Motor neuron (in vitro differentiated cells): ENCODE measurements around the gene ATXN2L. TPM values are rescaled to one million over a fixed set of nuclear protein-coding genes. Genes with fewer than 3 reads are reported as not detected.

Source experiments
- ATAC-seq, 8 experiments: fragments of 200-7000 bp; cut with Tn5 transposase; replicated peaks in 6 of 8; 2 replicates each; pipeline ENCODE4 v1.8.0; 2021; ENCODE audit warnings: mild to moderate bottlenecking in 8 of 8, moderate library complexity in 8 of 8
- H3K27ac ChIP-seq, 2 donors: fragments of 250-450 bp; sonication (Bioruptor Pico); 2 replicates each; pipeline ENCODE4 v1.9.0; 2021; ENCODE audit warnings: antibody characterized with exemption in 2 of 2, mild to moderate bottlenecking in 2 of 2, moderate library complexity in 1 of 2
- H3K4me1 ChIP-seq, 2 donors: fragments of 250-450 bp; sonication (Bioruptor Pico); replicated peaks in 1 of 2; 2 replicates each; pipeline ENCODE4 v1.6.1; 2021; ENCODE audit warnings: antibody characterized with exemption in 2 of 2, mild to moderate bottlenecking in 2 of 2, moderate library complexity in 1 of 2
- H3K4me3 ChIP-seq, 5 donors: fragments of 250-450 bp; sonication (Bioruptor Pico); 2 replicates each; pipeline ENCODE4 v1.9.0; 2021; ENCODE audit warnings: antibody characterized with exemption in 5 of 5, mild to moderate bottlenecking in 5 of 5, moderate library complexity in 4 of 5
- WGBS, 10 experiments: fragments of 450-650 bp; shearing (Covaris generic); methylation state at CpG; one replicate each; pipeline ENCODE4 v1.0.0; 2022; 5-methylcytosine and 5-hydroxymethylcytosine counted together
- in situ Hi-C, 9 experiments: fragments of 400-800 bp; cut with MboI; loops; one replicate each; pipeline ENCODE4 v1.15.0; 2021; ENCODE audit warnings: low sequenced_read_pairs in 9 of 9, low pct_unique_long_range_greater_than_20kb in 2 of 9; ENCODE audit not compliant: unreplicated experiment in 9 of 9
- total RNA-seq, 8 experiments: library from RNA; unstranded; fragments of 300-600 nt; gene quantifications; 2 replicates each; pipeline versions ENCODE4 v1.2.3 to v1.2.4, GENCODE V29; 2022

Gene ATXN2L
- total RNA-seq, 8 experiments from 2014 or later = 30.4 to 129 (median 57.4) TPM

DNA sequence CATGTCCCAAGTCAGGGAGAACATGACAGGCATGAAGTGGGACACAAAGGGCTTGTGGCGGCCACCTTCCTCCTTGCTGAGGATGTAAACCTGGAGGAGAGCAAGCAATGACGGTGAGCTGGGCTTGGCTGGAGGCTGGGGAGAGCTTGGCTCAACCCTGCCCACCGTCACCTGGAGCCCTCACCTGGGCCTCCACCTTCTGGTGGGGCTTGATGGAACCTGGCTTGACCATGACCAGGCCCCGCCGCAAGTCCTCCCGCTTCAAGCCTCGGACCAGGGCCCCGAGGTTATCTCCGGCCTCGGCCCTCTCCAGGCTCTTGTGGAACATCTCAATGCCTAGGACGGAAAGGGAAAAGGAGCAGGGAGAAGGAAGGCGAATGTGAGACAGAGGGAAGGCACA lies 21.0 kb downstream of the ATXN2L start:
- Histone ChIP-seq H3K4me3 (no peak overlapping the region), H3K4me1 (peaks cover 9 to 11% of the 10 kb centered on the region in 2 donors), H3K27ac (no peak overlapping the region)
- WGBS, 10 experiments = 80 to 100% (median 95%) methylated on average over 1 to 7 of the region's 12 CpGs; no CpG with 5 or more reads in 5 of the 10 experiments
- in situ Hi-C loops = no loop called here
- ATAC-seq = no peak

DNA sequence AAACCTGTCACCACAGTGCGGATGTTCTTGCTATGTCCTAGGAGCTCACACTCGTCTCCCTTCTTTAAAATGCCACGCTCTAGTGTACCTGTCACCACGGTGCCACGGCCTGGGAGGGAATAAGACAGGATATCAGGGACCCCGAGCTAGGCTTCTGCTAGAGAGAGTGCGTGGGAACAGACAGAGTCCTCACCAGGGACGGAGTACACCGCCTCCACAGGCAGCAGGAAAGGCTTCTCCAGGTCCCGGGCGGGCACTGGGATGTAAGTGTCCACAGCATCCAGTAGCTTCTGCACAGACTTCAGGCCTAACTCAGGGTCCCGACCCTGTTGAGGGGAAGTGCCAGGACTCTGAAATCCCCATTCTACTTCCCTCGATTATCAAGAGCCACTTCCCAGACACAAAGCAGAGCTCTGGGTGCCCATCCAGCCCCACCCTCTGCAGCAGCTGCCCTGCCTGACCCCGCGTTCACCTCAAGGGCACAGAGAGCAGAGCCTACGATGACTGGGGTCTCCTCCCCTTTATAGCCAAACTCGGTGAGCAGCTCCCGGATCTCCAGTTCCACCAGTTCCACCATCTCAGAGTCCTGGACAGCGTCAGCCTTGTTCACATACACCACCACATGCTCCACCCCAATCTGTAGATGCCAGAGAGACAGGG lies 21.6 kb downstream of the ATXN2L start:
- no peak for ATAC-seq
- H3K4me3 ChIP-seq = no peak overlapping the region
- WGBS, 10 experiments = 78 to 91% (median 83%) methylated on average over 3 to 8 of the region's 19 CpGs; no CpG with 5 or more reads in 6 of the 10 experiments
- no peak overlapping the region for H3K27ac ChIP-seq
- in situ Hi-C loops = no loop called here
- H3K4me1 ChIP-seq = peaks cover 9 to 11% of the 10 kb centered on the region in 2 donors

DNA sequence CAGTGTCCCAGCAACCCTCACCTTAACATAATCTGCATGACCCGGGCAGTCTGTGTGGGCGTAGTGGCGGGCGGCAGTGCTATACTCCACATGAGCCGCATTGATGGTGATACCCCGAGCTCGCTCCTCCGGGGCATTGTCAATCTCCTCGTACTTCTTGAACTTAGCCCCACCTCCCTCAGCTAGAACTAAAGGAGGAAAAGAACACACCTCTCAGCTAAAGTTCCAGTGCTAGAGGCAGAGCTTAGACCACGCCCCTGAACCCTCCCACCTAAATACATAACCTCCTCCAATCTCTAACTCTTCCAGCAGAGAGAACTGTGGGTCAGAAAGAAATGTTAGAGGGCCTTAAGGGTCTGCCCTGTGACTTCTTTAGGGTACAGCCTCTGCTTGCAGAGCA lies 22.5 kb downstream of the ATXN2L start:
- Histone ChIP-seq H3K27ac (no peak overlapping the region), H3K4me1 (peaks cover 9 to 11% of the 10 kb centered on the region in 2 donors), H3K4me3 (peak overlapping the region; percentile 81 to 98 (median 86))
- in situ Hi-C loops = no loop called here
- WGBS, 10 experiments = 0 to 58% (median 40%) methylated on average over 1 to 7 of the region's 10 CpGs; no CpG with 5 or more reads in 5 of the 10 experiments
- ATAC-seq = peak in 3 of 8 experiments; percentile 6 to 23 (median 14)

DNA sequence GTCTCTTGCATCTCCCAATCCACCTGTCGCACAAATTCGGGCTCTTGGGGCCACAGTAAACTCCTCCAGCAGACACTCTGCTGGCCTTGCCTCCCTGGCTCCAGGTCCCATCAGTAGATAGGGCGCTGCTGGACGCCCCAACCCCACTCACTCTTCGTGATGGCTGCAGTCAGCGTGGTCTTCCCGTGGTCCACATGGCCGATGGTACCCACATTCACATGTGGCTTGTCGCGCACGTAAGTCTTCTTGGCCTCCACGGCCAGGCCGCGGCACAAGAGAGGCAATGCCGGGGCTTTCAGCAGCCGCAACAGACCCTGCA lies 22.9 kb downstream of the ATXN2L start:
- WGBS, 10 experiments = 0 to 5% (median 0%) methylated on average over 1 to 8 of the region's 16 CpGs; no CpG with 5 or more reads in 3 of the 10 experiments
- ATAC-seq = peak in 2 of 8 experiments; percentile 2 to 4
- in situ Hi-C loops = no loop called here
- peak overlapping the region; percentile 73 to 85 for H3K27ac ChIP-seq
- H3K4me3 ChIP-seq = peak overlapping the region; percentile 81 to 98 (median 86)
- peaks cover 9 to 11% of the 10 kb centered on the region in 2 donors for H3K4me1 ChIP-seq

DNA sequence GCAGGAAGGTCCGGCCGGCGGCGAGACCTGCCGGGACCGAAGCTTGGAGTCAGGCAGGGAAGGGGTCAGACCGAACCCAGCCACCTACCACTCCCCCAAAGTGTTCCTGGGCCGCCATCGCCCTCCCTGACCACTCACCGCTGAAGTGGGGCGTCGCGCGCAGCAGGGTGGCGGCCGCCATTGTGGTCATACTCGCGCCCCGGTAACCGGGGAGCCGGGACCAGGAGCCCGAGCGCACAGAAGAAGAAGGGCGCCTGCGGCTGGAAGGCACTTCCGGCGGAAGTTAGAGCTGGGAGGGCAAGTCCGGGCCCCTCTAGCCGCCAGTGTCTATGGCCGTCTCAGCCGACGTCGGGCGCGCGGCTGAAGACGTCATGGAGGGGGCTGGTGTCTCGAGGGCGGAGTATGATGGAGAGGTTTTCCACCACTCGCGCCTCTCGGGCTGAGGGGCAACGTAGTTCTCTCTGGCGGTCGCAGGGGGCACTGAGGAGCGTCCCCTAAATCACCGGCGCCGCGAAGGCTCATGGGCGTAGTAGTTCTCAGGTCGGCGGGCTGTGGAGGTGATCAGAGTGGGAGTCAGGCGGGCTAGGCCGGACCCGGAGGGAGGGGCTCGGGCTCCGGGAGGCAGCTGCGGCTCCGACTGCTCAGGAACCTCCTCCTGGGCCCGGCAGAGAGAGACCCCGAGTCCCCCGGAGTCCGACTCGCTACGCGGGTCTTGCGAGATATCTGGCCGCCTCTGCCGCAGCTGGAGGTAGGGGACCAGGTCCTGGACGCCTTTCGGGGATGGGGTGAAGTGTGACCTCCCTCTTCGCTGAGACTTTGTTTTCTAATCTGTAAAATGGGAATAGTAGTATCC lies 23.5 kb downstream of the ATXN2L start, which contains the start of gene TUFM:
TUFM (minus strand) TSS at position 269 of the 853 bp plus-strand sequence; CDS start at position 190, 79 bp downstream.
- in situ Hi-C loops = no loop called here
- peak within 1 kb of the TSS; percentile 81 to 98 (median 86) for H3K4me3 ChIP-seq
- H3K27ac ChIP-seq = peak within 1 kb of the TSS; percentile 73 to 85
- ATAC-seq = peak; percentile 91 to 96 (median 95)
- WGBS, 10 experiments = 0 to 30% (median 0%) methylated on average over 1 to 13 of the region's 73 CpGs; no CpG with 5 or more reads in 3 of the 10 experiments
- peaks cover 9 to 11% of the 10 kb centered on the region in 2 donors for H3K4me1 ChIP-seq

DNA sequence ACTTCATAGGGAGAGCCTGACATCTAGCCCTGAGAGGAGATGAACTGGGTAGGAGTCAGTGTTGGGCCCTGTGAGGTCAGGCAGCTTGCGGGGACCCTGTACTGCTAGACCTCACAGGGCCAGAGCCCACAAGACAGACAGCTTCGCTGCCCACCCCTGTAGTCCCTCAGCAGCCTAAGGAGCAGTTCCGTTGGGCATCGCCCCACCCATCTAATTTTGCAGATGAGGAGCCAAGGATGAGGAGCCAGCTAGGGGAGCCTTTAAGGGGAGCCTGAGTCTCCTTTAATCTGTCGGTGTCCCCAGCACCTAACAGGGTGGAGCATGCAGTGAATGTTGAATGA lies 24.1 kb downstream of the ATXN2L start:
- Histone ChIP-seq H3K4me1 (peaks cover 9 to 11% of the 10 kb centered on the region in 2 donors), H3K27ac (peak overlapping the region; percentile 65 to 74), H3K4me3 (peak overlapping the region; percentile 54 to 98 (median 86))
- in situ Hi-C loops = no loop called here
- ATAC-seq = peak; percentile 1 to 6 (median 2)
- WGBS, 10 experiments = 0 to 33% (median 10%) methylated on average over 1 to 2 of the region's 5 CpGs; no CpG with 5 or more reads in 5 of the 10 experiments

DNA sequence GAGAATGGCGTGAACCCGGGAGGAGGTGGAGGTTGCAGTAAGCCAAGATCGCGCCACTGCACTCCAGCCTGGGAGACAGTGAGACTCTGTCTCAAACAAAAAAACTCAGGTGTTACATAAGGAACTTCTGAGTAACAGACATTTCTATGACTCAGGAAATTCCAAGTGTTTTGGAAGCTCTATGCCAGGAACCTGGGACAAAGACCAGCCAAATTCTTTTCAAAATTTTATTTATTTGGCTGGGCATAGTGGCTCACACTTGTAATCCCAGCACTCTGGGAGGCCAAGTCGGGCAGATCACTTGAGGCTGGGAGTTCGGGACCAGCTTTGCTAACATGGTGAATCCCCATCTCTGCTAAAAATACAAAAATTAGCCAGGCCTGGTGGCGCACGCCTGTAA lies 35.6 kb downstream of the ATXN2L start:
- in situ Hi-C loops = no loop called here
- no peak for ATAC-seq
- no peak overlapping the region for H3K4me3 ChIP-seq
- WGBS, 10 experiments = 50 to 100% (median 90%) methylated on average over 1 to 8 of the region's 8 CpGs; no CpG with 5 or more reads in 2 of the 10 experiments
- peaks cover 4 to 5% of the 10 kb centered on the region in 2 donors for H3K4me1 ChIP-seq
- H3K27ac ChIP-seq = no peak overlapping the region

DNA sequence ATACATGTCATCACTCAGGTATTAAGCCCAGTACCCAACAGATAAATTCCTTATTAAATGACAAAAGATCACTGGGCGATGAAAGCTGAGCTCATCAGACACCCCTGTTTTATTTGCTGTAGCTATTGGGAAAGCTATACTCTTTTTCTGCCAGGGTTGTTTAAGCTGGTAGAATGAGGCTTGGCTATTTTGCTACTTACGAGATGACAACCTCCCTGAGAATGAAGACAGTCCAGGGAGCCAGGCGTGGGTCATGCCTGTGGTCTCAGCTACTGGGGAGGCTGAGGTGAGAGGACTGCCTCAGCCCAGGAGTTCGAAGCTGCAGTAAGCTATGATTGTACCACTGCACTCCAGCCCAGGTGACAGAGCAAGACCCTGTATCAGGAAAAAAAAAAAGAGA lies 36.5 kb downstream of the ATXN2L start:
- Histone ChIP-seq H3K4me1 (peaks cover 4 to 5% of the 10 kb centered on the region in 2 donors), H3K27ac (no peak overlapping the region), H3K4me3 (no peak overlapping the region)
- WGBS, 10 experiments = 0 to 90% (median 78%) methylated on average over 1 to 4 of the region's 4 CpGs; no CpG with 5 or more reads in 2 of the 10 experiments
- ATAC-seq = no peak
- in situ Hi-C loops = no loop called here

DNA sequence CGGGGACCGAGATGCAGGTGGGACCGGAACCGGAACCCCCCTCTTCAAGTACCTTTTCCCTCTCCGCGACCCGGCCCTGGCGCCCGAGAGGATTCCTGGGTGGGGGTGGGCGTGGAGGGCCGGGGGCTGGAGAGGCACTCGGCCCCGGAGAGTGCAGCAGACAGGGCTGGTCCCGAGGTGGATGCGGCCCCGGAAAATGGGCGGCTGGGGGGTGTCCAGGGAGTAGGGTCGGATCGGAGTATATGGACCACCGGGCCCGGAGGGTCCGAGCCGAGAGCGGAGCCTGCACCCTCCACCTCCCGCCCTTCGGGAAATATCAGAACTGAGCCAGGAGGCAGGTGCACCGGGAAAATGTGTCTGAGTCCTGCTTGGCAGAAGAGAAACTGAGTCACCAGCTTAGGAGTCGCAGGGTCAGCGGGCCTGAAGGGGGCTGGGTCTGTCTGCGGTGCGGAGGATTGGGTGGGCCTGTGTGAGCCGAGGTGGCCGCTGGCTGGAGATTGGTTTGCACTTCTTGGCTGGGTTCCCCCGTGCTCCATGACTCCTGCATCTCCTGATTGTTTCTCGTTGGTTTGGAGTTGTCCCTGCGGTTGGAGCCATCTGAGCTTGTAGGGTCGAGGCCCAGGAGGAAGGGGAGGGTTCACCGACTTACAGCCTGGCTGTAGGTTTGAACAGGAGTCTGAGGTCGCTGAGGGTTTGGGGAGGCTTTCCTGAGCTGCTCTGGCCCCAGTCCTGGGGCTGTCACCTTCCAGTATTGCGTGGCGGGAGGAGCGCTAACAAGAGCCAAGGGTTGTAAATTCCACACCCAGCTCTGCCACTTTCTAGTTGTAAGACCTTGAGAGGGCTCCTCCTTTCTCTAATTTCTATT lies 41.4 kb downstream of the ATXN2L start:
- peak in 3 of 8 experiments; percentile 2 to 12 (median 3) for ATAC-seq
- in situ Hi-C loops = loop anchor here in 1 of 9 experiments (10.0 kb wide), 1 partner anchor 61 kb away; the partner anchor contains the start of gene RABEP2
- Histone ChIP-seq H3K4me3 (peak overlapping the region; percentile 64 to 99 (median 94)), H3K4me1 (peaks cover 10 to 14% of the 10 kb centered on the region in 2 donors), H3K27ac (peak overlapping the region; percentile 96 to 98)
- 0 to 20% (median 0%) methylated on average over 3 to 8 of the region's 42 CpGs; no CpG with 5 or more reads in 5 of the 10 experiments for WGBS, 10 experiments

DNA sequence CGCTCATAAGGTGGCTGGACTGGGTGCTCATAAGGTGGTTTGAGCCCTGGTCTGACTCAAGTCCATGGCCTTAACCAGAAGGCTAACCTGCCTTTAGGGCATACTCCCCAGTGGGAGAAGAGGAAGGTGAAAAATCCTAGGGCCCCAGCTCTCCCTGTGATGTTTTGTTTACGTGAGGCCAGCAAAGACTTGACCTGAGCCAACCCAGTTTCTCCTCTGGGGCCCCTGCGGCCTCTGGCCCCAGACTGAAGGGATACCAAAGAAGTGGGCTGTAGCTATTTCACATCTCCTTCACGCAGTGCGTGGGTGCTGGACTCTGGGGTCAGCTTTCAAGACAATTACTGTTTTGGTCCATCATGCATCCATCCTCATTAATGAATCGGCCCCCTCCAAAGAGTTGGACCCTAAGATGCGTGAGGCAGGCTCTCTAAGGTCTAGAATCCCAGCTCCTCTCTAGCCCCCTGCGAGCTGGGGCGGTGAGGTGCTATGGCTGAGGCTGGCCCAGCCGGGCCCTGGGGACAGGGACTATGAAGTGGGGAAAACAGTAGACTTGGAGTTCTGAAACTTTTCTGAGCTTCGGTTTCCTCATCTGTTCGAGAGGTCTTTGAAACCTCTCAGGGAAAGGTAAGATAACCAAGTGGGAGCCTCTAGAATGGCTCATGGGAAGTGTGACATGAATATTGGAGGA lies 42.3 kb downstream of the ATXN2L start:
- peak overlapping the region in 3 of 5 donors; percentile 64 to 99 (median 98) for H3K4me3 ChIP-seq
- in situ Hi-C loops = loop anchor here in 1 of 9 experiments (10.0 kb wide), 1 partner anchor 60 kb away; the partner anchor contains the start of gene RABEP2
- H3K4me1 ChIP-seq = peaks cover 10 to 14% of the 10 kb centered on the region in 2 donors
- no peak for ATAC-seq
- no peak overlapping the region for H3K27ac ChIP-seq
- WGBS, 10 experiments = 53 to 100% (median 86%) methylated on average over 1 to 9 of the region's 12 CpGs; no CpG with 5 or more reads in 2 of the 10 experiments

DNA sequence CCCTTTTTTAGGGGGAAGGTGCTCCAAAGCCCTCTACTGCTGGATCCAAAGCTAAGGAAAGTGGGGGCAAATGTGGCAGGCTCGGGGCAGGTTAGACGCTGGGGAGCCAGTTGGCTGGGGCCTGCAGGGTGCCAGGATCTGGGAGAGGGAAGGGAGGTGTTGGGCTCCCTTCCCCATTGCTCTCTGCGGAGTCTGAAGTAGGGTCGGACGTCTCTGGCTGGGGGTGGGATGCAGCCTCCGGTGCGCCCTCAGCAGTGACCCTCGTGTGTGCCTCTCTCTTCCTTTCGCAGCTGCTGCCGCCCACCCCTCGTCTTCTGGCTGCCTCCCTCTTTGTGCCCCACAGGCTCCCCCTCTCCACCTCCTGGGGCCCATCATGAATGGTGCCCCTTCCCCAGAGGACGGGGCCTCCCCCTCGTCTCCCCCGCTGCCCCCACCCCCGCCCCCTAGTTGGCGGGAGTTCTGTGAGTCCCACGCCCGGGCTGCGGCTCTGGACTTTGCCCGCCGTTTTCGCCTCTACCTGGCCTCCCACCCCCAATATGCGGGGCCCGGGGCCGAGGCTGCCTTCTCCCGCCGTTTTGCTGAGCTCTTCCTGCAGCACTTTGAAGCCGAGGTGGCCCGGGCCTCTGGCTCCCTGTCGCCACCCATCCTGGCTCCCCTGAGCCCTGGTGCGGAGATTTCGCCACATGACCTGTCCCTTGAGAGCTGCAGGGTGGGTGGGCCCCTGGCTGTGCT lies 43.1 kb downstream of the ATXN2L start:
- Histone ChIP-seq H3K4me3 (no peak overlapping the region), H3K27ac (no peak overlapping the region), H3K4me1 (peaks cover 10 to 14% of the 10 kb centered on the region in 2 donors)
- 82 to 85% methylated on average over 2 to 4 of the region's 32 CpGs; no CpG with 5 or more reads in 8 of the 10 experiments for WGBS, 10 experiments
- in situ Hi-C loops = loop anchor here in 1 of 9 experiments (10.0 kb wide), 1 partner anchor 59 kb away; the partner anchor contains the start of gene RABEP2
- ATAC-seq = no peak
